Measurements from ENCODE around the gene PSD4.

Gene PSD4

DNA sequence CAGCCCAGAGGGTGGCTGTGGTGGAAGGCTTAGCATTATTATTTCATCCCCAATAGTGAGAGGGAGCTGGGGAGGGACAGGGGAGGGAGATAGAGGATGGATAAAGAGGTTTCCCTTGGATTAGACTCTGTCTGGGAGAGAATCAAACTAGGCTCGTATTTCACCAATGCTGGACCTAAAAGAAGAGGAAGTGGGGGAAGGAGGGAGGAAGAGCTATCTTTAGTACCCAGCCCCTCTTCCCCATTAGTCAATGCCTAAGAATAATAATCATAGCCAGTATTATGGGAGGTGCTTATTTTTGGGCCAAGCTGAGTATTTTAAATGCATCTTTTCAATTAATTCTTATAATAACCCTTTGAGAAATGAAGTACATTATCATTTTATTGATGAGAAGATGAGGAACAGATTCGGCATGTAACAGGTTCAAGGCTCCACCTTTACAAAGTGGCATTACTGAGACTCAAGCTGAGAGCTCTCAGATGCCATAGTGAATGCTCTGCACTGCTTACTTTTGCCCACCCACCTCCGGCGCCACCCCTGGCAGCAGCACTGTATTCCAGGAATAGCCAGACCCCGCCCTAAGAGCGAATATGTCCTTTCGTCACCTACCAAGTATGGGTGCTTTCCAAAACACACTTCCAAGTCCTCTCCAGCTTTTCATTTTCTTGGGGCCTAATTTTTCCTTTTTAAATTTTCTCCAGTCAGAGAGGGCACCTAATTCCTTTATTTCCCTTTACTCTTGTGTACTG, 83.9 kb downstream of the PSD4 start:
- no peak overlapping the region for H3K4me3 ChIP-seq (ENCODE audit: low read depth, low read length)
- TF ChIP-seq, protein P1, sequence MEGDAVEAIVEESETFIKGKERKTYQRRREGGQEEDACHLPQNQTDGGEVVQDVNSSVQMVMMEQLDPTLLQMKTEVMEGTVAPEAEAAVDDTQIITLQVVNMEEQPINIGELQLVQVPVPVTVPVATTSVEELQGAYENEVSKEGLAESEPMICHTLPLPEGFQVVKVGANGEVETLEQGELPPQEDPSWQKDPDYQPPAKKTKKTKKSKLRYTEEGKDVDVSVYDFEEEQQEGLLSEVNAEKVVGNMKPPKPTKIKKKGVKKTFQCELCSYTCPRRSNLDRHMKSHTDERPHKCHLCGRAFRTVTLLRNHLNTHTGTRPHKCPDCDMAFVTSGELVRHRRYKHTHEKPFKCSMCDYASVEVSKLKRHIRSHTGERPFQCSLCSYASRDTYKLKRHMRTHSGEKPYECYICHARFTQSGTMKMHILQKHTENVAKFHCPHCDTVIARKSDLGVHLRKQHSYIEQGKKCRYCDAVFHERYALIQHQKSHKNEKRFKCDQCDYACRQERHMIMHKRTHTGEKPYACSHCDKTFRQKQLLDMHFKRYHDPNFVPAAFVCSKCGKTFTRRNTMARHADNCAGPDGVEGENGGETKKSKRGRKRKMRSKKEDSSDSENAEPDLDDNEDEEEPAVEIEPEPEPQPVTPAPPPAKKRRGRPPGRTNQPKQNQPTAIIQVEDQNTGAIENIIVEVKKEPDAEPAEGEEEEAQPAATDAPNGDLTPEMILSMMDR (IDR thresholded peaks at IDR 0.05; ENCODE audit: low read depth, low read length), result no peak

DNA sequence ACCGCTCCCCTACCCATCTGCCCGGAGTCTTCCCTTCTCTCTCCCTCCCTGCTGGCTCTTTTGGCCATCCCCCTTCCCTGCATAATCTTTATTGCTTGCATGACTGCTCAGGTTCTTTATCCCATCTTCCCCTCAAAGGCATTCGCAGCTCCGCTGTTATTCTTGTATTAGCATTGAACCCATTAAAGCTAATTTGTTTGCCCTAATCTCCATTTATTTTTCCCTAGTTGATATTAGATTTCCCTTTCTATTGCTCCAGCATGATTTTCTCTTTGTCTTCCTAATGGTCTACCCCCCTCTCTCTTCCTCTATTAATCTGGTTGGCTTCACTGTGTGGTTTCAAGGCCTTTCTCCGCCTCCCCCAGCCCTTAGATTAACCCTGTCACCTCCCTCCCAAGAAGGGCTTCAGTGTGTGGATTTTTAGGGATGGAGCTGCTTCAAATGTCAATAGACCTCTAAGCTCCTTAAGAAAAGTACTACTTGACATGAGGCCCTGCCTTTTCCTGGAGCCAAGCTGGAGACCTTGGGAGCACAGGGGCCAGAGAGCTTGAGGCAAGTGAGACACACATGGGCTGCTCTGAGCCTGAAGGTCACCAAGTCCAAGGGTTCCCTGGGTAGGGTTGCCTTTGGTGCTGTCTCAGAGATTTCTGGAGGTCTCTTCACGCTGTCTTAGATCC, 84.8 kb downstream of the PSD4 start:
- no peak overlapping the region for H3K4me3 ChIP-seq (ENCODE audit: low read depth, low read length)
- TF ChIP-seq, protein P1 (IDR thresholded peaks at IDR 0.05; ENCODE audit: low read depth, low read length), result no peak
